Natural killer cell (primary cell): Measurements from ENCODE around the gene DTNB. TPM values are rescaled to one million over a fixed set of nuclear protein-coding genes. Genes with fewer than 3 reads are reported as not detected.

ENCODE experiments used
- ATAC-seq, 3 donors: fragments of 150-1000 bp in 2 of 3; fragments of 200-7000 bp in 1 of 3; cut with Tn5 transposase; 1 replicate in 1 of 3; 2 replicates in 2 of 3; pipeline ENCODE4 v1.10.0; 2021; ENCODE audit warnings: mild to moderate bottlenecking in 2 of 3, moderate library complexity in 2 of 3
- DNase-seq, 2 donors: peaks; one replicate each; pipeline versions ENCODE4 v3.0.0 to v3.0.0-alpha.2; 2013 to 2021; ENCODE audit warnings: mixed read lengths in 1 of 2
- H3K27ac ChIP-seq: one replicate; pipeline ENCODE4 v1.5.1; 2013; ENCODE audit warnings: mild to moderate bottlenecking, low read length
- H3K27me3 ChIP-seq: one replicate; pipeline ENCODE4 v1.6.1; 2013; ENCODE audit warnings: low read length; ENCODE audit not compliant: control insufficient read depth, insufficient read depth
- H3K36me3 ChIP-seq: one replicate; pipeline ENCODE4 v1.6.1; 2013; ENCODE audit warnings: low read length; ENCODE audit not compliant: control insufficient read depth, insufficient read depth
- H3K4me1 ChIP-seq: one replicate; pipeline ENCODE4 v1.6.1; 2013; ENCODE audit warnings: low read length; ENCODE audit not compliant: control insufficient read depth, insufficient read depth
- H3K4me3 ChIP-seq: one replicate; pipeline ENCODE4 v1.5.1; 2013; ENCODE audit warnings: low read length
- H3K9me3 ChIP-seq: one replicate; pipeline ENCODE4 v1.6.1; 2013; ENCODE audit warnings: low read length; ENCODE audit not compliant: control insufficient read depth, insufficient read depth
- H3K27ac Mint-ChIP-seq, 2 donors: one replicate each; pipeline ENCODE4 v1.8.0; 2022; ENCODE audit warnings: mild to moderate bottlenecking in 2 of 2, mixed read lengths in 2 of 2, moderate library complexity in 1 of 2
- H3K27me3 Mint-ChIP-seq, 2 donors: one replicate each; pipeline ENCODE4 v1.8.0; 2022; ENCODE audit warnings: low read depth in 2 of 2, mixed read lengths in 2 of 2
- H3K36me3 Mint-ChIP-seq: one replicate; pipeline ENCODE4 v1.8.0; 2022; ENCODE audit warnings: mixed read lengths
- H3K4me1 Mint-ChIP-seq, 2 donors: one replicate each; pipeline ENCODE4 v1.8.0; 2022; ENCODE audit warnings: mixed read lengths in 2 of 2
- H3K4me3 Mint-ChIP-seq: one replicate; pipeline ENCODE4 v1.8.0; 2022; ENCODE audit warnings: mild to moderate bottlenecking, moderate library complexity, mixed read lengths
- H3K9me3 Mint-ChIP-seq, 2 donors: one replicate each; pipeline ENCODE4 v1.8.0; 2022; ENCODE audit warnings: mixed read lengths in 2 of 2
- WGBS: methylation state at CpG from one replicate; pipeline ENCODE4 v1.1.7; 2013; ENCODE audit warnings: missing lambda C conversion rate; ENCODE audit not compliant: insufficient coverage; 5-methylcytosine and 5-hydroxymethylcytosine counted together
- intact Hi-C: fragments of 100-400 bp; cut with micrococcal nuclease; formaldehyde crosslinking; loops from one replicate; pipeline ENCODE4 v1.14.2; 2022
- total RNA-seq, 4 donors: library from RNA; stranded (reverse); fragments of 120-200 nt in 1 of 4; gene quantifications; one replicate each; pipeline versions ENCODE4 v1.2.3 to v1.2.4, GENCODE V29; 2013 to 2022
- TF ChIP-seq, protein P1 (sequence below): fragments of 200-600 bp; IDR thresholded peaks from one replicate; pipeline ENCODE4 v1.8.0; 2022; ENCODE audit warnings: antibody characterized with exemption

The DTNB gene
- total RNA-seq, 3 donors from 2014 or later (not counting 1 experiment from before 2014, with no cell fraction given), result 20.8 to 33.7 (median 23.6) TPM

GRCh38 chr2:25570161-25570845, 103.1 kb downstream of the DTNB start:
- intact Hi-C loops, result no loop called here
- Mint-ChIP-seq H3K9me3 (no peaks in the 10 kb centered on the region), H3K27me3 (no peaks in the 10 kb centered on the region), H3K36me3 (no peaks in the 10 kb centered on the region), H3K4me1 (peaks cover 16 to 20% of the 10 kb centered on the region in 2 donors), H3K4me3 (no peak overlapping the region), H3K27ac (no peak overlapping the region)
- Histone ChIP-seq H3K36me3 (no peaks in the 10 kb centered on the region), H3K9me3 (no peaks in the 10 kb centered on the region), H3K27me3 (no peaks in the 10 kb centered on the region), H3K4me3 (no peak overlapping the region), H3K27ac (no peak overlapping the region), H3K4me1 (peaks cover 6% of the 10 kb centered on the region)
- DNase-seq, result no peak
- ATAC-seq, result no peak
- WGBS, result 94% methylated on average over 3 of the region's 3 CpGs
- TF ChIP-seq, protein P1, sequence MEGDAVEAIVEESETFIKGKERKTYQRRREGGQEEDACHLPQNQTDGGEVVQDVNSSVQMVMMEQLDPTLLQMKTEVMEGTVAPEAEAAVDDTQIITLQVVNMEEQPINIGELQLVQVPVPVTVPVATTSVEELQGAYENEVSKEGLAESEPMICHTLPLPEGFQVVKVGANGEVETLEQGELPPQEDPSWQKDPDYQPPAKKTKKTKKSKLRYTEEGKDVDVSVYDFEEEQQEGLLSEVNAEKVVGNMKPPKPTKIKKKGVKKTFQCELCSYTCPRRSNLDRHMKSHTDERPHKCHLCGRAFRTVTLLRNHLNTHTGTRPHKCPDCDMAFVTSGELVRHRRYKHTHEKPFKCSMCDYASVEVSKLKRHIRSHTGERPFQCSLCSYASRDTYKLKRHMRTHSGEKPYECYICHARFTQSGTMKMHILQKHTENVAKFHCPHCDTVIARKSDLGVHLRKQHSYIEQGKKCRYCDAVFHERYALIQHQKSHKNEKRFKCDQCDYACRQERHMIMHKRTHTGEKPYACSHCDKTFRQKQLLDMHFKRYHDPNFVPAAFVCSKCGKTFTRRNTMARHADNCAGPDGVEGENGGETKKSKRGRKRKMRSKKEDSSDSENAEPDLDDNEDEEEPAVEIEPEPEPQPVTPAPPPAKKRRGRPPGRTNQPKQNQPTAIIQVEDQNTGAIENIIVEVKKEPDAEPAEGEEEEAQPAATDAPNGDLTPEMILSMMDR, result no peak

- H3K27ac Mint-ChIP-seq, result peak overlapping the region; percentile 65 to 87
- DNase-seq (peak in 1 of 2 donors; percentile 49), ATAC-seq (peak; percentile 60 to 88 (median 77))
These were observed 106.0 kb downstream of the DTNB start for GRCh38 chr2:25567406-25567805.

DNA sequence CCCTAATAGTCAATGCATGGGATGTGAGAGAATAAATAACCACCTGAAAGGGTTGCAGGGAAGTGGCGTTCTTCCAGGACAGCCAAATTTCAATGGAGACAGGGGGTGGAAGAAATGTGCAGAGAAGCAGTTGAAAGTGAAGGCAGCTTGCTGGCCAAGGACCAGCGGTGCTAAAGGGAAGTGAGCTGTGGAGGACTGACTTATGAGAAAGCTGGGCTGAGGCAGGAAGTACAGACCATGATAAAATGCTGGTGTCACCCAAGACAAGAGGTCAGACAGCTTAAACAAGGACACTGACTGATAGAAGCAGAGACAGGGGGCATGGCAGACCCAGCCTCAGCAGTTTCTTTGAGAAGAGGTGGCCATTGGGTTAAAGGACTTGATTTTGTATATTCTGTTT, 106.7 kb downstream of the DTNB start:
- Histone ChIP-seq H3K4me3 (no peak overlapping the region), H3K27me3 (no peaks in the 10 kb centered on the region), H3K9me3 (no peaks in the 10 kb centered on the region), H3K4me1 (peaks cover 6% of the 10 kb centered on the region), H3K27ac (peak overlapping the region; percentile 41), H3K36me3 (no peaks in the 10 kb centered on the region)
- H3K27ac Mint-ChIP-seq, result peak overlapping the region; percentile 65 to 87
- WGBS, result 9% methylated on average over 2 of the region's 2 CpGs
- ATAC-seq (peak; percentile 67 to 83 (median 81)), DNase-seq (no peak)
- H3K9me3 Mint-ChIP-seq, result no peaks in the 10 kb centered on the region
- no peaks in the 10 kb centered on the region for H3K27me3 Mint-ChIP-seq
- TF ChIP-seq, protein P1, result no peak
- H3K4me3 Mint-ChIP-seq, result peak overlapping the region; percentile 58
- intact Hi-C loops, result loop anchor here (1.0 to 10.0 kb wide), 3 partner anchors 224 to 369 kb away; no protein-coding TSS in a partner anchor
- peaks cover 20 to 23% of the 10 kb centered on the region in 2 donors for H3K4me1 Mint-ChIP-seq
- H3K36me3 Mint-ChIP-seq, result no peaks in the 10 kb centered on the region

More at GRCh38 chr2:25567406-25567805, 106.0 kb downstream of the DTNB start:
- H3K4me3 ChIP-seq, result no peak overlapping the region
- Mint-ChIP-seq H3K4me3 (peak overlapping the region; percentile 58), H3K27me3 (no peaks in the 10 kb centered on the region), H3K4me1 (peaks cover 15 to 16% of the 10 kb centered on the region in 2 donors), H3K36me3 (no peaks in the 10 kb centered on the region), H3K9me3 (no peaks in the 10 kb centered on the region)
- TF ChIP-seq, protein P1, result peak; percentile 62
- H3K4me1 ChIP-seq, result peaks cover 6% of the 10 kb centered on the region
- intact Hi-C loops, result loop anchor here (1.0 to 10.0 kb wide), 3 partner anchors 225 to 370 kb away; no protein-coding TSS in a partner anchor
- no peaks in the 10 kb centered on the region for H3K36me3 ChIP-seq
- WGBS, result 57% methylated on average over 1 of the region's 1 CpG
- no peaks in the 10 kb centered on the region for H3K9me3 ChIP-seq
- no peak overlapping the region for H3K27ac ChIP-seq
- no peaks in the 10 kb centered on the region for H3K27me3 ChIP-seq
